ENCODE results near the gene CHCHD2.
"Not testable (repeated sequence)": the region's sequence is repeated elsewhere in the genome, so short reads cannot be mapped to it uniquely, and the experiment has no call there.

GRCh38 chr7:56092388-56092787 is 13.9 kb downstream of the CHCHD2 start:
- not testable (repeated sequence) for TF ChIP-seq CTCF (IDR thresholded peaks at IDR 0.05; ENCODE audit: low read length); EZH2 (optimal IDR thresholded peaks at IDR 0.05; ENCODE audit: low read depth, low read length)
